Stimulated activated CD4-positive, alpha-beta T cell treated with anti-CD3 and anti-CD28 coated beads, Interleukin-4, amount 100 ng/mL, for 1 hour (primary cell): ENCODE data around the gene THADA.
"Not testable (repeated sequence)": the region's sequence is repeated elsewhere in the genome, so short reads cannot be mapped to it uniquely, and the experiment has no call there.

Experiments used
- DNase-seq: peaks from one replicate; pipeline ENCODE4 v3.0.0-alpha.2; 2020

The THADA gene

GRCh38 chr2:43199492-43200488 is 396.0 kb downstream of the THADA start:
- DNase-seq: no peak

DNA sequence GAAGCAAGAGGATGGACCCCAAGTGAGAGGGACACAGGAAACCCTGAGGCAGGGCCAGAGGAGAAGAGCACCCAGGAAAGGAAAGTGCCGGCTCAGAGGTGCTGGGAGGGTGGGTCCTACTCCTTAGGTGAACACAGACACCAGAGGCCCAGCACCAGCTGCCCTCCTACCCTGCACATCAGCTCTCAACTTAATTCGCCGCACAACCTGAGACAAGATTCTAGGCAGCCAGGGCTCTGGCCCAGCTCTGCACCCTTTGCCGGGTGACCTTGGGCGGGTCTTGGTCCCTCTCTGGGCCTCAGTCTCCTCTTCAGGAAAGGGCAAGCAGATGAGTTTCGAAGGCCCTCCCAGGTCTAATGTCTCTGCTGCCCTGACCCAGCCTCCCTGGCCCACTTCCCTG is 397.6 kb downstream of the THADA start:
- DNase-seq: no peak

GRCh38 chr2:43197588-43197896 is 398.3 kb downstream of the THADA start:
- DNase-seq: no peak

- DNase-seq: no peak
Measured at GRCh38 chr2:43196768-43197587, 398.9 kb downstream of the THADA start.

GRCh38 chr2:43194121-43194869 is 401.5 kb downstream of the THADA start:
- DNase-seq: no peak

DNA sequence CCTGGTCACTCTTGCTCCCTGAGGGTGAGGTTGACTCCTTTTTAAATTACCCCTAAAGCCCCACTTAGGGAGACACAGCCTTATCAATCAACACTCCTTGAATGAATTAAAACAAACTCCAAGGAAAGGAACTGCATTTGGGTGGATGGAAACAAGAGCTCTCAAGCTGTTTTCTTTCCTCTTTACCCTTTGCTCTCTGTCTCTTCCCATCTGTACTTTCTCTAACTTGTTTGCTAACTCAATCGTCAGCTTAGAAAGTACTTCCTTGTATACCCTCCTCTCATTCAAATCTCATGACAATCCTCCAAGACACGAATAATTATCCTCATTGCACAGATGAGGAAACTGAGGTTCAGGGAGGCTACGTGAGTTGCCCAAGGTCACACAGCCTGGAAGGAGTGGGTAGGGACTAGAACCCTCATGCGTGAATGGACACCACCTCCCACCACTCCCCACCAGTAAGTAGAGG is 402.2 kb downstream of the THADA start:
- no peak for DNase-seq

DNA sequence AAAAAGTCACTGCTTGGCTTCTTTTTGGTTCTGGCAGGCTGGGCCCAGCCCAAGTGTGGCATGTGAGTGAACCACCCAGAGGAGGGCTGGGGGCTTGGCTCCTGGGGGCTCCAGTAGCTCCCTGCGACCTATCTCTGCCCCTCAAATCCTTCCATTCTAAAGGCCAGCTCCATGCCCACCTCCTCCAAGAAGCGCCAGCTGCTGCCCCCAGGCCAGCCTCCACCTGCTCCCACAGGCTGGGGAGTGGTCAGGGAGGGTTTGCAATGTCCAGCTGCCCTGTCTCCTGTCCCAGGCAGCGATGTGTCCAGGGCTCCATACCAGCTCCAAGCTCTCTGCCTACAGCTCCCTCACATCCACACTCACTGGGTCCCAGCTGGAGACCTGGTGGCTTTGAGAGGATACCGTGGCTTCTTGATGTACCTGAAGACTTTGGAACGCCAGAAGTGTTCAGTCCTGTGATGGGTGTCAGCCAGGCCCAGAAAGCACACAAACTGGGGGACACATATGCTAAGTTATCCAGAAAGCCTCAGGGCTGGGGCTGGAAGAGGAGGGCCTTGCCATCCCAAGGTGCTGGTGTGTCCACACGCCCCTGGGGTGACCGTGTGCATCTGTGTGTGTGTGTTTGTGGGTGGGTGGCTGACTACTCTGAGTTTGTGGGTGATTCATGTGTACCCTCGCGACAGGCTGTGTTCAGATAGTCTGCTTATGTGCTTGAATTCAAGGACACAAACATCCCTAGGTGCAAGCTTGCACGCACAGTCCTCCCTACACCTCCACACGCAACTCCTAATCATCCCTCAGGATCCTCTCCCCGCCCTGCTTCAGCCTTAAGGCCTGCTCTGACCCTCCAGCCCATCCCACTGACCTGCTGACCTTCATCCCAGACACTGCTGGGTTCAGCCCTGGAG is 402.8 kb downstream of the THADA start:
- no peak for DNase-seq

DNA sequence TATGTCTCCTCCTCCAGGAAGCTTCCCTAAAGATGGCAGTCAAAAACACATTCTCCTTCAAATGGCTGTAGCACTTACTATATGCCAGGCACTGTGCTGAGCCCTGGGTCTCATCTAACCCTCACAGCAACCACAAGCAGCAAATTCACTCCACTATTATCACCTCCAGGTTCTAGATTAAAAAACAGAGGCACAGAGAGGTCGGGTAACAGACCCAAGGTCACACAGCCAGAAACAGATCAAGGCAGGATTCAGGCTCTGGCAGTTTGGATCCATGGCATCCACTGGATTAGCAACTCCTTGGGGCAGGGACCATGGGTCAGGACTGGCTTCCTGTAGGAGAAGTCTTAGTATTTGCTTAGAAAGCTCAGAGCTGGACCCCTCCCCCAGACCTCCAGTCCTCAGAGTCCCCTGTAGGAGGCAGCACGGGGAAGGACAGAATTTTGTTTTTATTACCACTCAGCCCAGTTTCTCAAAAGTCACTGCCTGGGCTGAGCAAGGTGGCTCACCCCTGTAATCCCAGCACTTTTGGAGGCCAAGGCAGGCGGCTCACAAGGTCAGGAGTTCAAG is 403.8 kb downstream of the THADA start:
- no peak for DNase-seq

DNA sequence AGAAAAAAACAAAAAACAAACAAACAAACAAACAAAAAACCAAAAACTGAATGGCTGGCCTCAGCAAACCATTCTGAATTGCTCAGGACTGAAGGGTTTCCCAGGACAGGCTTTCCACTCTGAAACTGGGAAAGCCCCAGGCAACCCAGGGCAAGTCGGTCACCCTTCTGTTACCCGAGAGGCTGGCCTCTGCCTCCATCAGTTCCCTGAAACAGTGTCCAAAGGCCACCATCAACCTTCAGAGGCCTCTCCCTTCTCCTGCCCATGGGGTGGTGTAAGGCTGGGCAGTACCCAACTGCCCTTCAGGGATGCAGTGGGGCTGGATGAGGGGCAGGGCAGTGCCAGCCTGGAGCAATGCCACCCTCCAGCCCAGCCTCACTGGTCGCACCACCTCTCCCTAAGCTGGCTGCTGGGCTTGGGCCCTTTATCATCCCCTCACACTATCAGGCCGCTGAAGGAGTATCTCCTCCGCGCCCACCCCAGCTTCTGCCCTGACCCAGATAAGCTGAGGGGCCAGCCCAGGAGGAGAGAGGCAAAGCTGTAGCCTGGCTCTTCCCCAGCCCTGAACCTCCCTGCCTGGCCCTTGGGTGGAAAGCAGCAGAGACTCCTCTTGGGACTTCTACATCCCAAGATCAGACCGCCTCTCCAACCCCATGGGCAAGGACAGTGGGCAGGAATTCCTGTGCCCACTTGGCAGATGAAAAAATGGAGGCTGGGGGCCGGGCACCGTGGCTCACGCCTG is 405.4 kb downstream of the THADA start:
- no peak for DNase-seq

DNA sequence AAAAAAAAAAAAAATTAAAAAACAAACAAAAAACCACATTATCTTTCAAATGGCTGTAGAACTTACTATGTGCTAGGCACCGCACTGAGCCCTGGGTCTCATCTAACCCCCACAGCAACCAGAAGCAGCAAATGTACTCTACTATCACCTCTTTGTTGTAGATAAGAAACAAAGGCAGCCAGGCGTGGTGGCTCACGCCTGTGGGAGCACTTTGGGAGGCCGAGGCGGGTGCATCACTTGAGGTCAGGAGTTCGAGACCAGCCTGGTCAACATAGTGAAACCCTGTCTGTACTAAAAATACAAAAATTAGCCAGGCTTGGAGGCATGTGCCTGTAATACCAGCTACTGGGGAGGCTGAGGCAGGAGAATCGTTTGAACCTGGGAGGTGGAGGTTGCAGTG is 406.0 kb downstream of the THADA start:
- DNase-seq: not testable (repeated sequence)

- DNase-seq: no peak
Measured at GRCh38 chr2:43188561-43189386, 407.1 kb downstream of the THADA start.

DNA sequence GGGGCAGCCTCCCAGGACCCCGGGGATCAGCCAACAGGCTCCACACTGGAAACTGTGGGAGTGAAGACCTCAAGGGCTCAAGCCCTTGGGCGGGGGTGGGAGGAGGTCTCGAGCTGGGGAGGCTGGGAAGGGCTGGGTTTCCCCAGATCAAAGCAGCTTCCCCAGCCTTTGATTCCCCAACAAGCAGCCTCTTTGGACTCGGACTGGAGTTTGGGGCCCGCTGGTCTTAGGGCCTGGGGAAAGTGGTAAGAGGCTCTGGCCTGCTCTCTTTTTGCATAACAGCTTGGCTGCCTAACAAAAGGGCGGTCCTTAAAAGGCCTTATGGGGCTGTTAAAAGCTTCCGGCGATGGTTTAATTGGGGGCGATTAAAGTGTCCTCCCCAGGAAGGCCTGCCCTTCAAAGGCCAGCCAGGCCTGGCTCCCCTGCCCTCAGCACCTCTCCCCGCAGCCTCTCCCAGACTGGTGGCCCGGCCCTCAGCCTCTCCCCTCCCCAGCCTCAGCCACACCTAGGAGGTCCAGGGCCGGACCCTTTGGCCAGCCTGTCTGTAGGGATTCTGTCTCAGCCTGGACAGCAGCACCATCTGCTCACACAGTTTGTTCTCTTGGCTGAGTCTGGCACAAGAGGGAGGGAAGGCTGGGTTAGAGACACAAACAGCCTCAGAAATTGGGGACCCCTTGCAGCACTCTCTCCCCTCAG is 409.0 kb downstream of the THADA start:
- no peak for DNase-seq

GRCh38 chr2:43186321-43186678 is 409.5 kb downstream of the THADA start:
- DNase-seq: no peak

GRCh38 chr2:43185146-43185545 is 410.7 kb downstream of the THADA start:
- no peak for DNase-seq

- peak; percentile 37 for DNase-seq
Measured at GRCh38 chr2:43184339-43184895, 411.4 kb downstream of the THADA start.

GRCh38 chr2:43183743-43184142 is 412.1 kb downstream of the THADA start:
- DNase-seq: no peak

- DNase-seq: no peak
Measured at GRCh38 chr2:43180897-43181296, 414.9 kb downstream of the THADA start.
